Measurements from ENCODE around the gene FKBP5. TPM values are rescaled to one million over a fixed set of nuclear protein-coding genes. Genes with fewer than 3 reads are reported as not detected.

The FKBP5 gene
- total and polyA plus RNA-seq, 9 of the 15 experiments (the other 6 are each of a cell fraction or from before 2014, with no cell fraction given), result 32.7 to 151 (median 75.0) TPM

- H3K4me1 ChIP-seq (replicated peaks in 1 of 2; ENCODE audit: control insufficient read depth in 2 of 2, insufficient read depth in 2 of 2, low read length in 2 of 2), result no peaks in the 10 kb centered on the region
- no peak overlapping the region for H3K9ac ChIP-seq (ENCODE audit: insufficient read depth in 1 of 2, low read depth in 2 of 2, low read length in 2 of 2)
- POLR2A ChIA-PET, result interaction anchor here (0.9 kb wide), 1 partner anchor 13 kb away, joined by 3 read pairs; no protein-coding TSS in a partner anchor
- no peak overlapping the region for H3K4me2 ChIP-seq (ENCODE audit: insufficient read depth, low read length)
- intact Hi-C loops (cut with micrococcal nuclease), result no loop called here
- FAIRE-seq, result no peak
- H3K79me2 ChIP-seq (ENCODE audit: control insufficient read depth, insufficient read depth, low read length), result no peaks in the 10 kb centered on the region
- ATAC-seq, result no peak
- no peaks in the 10 kb centered on the region for H3K27me3 ChIP-seq (ENCODE audit: control insufficient read depth in 2 of 2, insufficient read depth in 2 of 2, low read length in 2 of 2)
- H3K9me1 ChIP-seq (ENCODE audit: control insufficient read depth, insufficient read depth, low read length), result no peaks in the 10 kb centered on the region
- BruUV-seq (replicated peaks), result no TSS peak
- 93% methylated on average over 6 of the region's 6 CpGs for WGBS (ENCODE audit: insufficient coverage, low coverage, missing lambda C conversion rate)
- no peak for DNase-seq (ENCODE audit: extremely low read depth in 1 of 4, low spot score in 3 of 4)
- H3K36me3 ChIP-seq (ENCODE audit: control insufficient read depth, insufficient read depth, low read length), result peaks cover 38% of the 10 kb centered on the region; the same call in 1 of the 3 replicates
- H3K9me3 ChIP-seq (replicated peaks; ENCODE audit: control insufficient read depth, insufficient read depth, low read depth, low read length), result no peaks in the 10 kb centered on the region
- H4K20me1 ChIP-seq (replicated peaks; ENCODE audit: control insufficient read depth, insufficient read depth, low read length), result no peaks in the 10 kb centered on the region
- in situ Hi-C loops (cut with MboI), result no loop called here
- no peak overlapping the region for H3K27ac ChIP-seq (ENCODE audit: extremely low read depth, low read depth, low read length)
- CTCF ChIA-PET (ENCODE audit: low intra/inter-chr PET ratio), result no interaction called here
- H3K4me3 ChIP-seq, result no peak overlapping the region
- H2AFZ ChIP-seq (ENCODE audit: low read depth, low read length), result no peak overlapping the region
- TF ChIP-seq ZNF696 (CRISPR knock-in tag; conservative IDR thresholded peaks at IDR 0.05), result no peak
- TF ChIP-seq, protein P1, sequence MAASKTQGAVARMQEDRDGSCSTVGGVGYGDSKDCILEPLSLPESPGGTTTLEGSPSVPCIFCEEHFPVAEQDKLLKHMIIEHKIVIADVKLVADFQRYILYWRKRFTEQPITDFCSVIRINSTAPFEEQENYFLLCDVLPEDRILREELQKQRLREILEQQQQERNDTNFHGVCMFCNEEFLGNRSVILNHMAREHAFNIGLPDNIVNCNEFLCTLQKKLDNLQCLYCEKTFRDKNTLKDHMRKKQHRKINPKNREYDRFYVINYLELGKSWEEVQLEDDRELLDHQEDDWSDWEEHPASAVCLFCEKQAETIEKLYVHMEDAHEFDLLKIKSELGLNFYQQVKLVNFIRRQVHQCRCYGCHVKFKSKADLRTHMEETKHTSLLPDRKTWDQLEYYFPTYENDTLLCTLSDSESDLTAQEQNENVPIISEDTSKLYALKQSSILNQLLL (CRISPR knock-in tag; IDR thresholded peaks at IDR 0.05; ENCODE audit: borderline replicate concordance), result no peak
- TF ChIP-seq SMARCE1 (IDR thresholded peaks at IDR 0.05), result no peak
- no peak for TF ChIP-seq ARNT (IDR thresholded peaks at IDR 0.05)
- TF ChIP-seq TOE1 (IDR thresholded peaks at IDR 0.05; ENCODE audit: borderline replicate concordance), result no peak
- TF ChIP-seq TOE1 (CRISPR knock-in tag; IDR thresholded peaks at IDR 0.05; ENCODE audit: borderline replicate concordance, low read depth), result no peak
- TF ChIP-seq TAF7 (tag; IDR thresholded peaks at IDR 0.05), result no peak
- TF ChIP-seq ZNF695 (CRISPR knock-in tag; IDR thresholded peaks at IDR 0.05), result no peak
- no peak for TF ChIP-seq E2F1 (CRISPR knock-in tag; IDR thresholded peaks at IDR 0.05)
- TF ChIP-seq ESRRB (CRISPR knock-in tag; IDR thresholded peaks at IDR 0.05; ENCODE audit: borderline replicate concordance), result no peak
- no peak for TF ChIP-seq HNRNPK (IDR thresholded peaks at IDR 0.05; ENCODE audit: low read depth, low read length, poor library complexity, severe bottlenecking)
- TF ChIP-seq, protein P2, sequence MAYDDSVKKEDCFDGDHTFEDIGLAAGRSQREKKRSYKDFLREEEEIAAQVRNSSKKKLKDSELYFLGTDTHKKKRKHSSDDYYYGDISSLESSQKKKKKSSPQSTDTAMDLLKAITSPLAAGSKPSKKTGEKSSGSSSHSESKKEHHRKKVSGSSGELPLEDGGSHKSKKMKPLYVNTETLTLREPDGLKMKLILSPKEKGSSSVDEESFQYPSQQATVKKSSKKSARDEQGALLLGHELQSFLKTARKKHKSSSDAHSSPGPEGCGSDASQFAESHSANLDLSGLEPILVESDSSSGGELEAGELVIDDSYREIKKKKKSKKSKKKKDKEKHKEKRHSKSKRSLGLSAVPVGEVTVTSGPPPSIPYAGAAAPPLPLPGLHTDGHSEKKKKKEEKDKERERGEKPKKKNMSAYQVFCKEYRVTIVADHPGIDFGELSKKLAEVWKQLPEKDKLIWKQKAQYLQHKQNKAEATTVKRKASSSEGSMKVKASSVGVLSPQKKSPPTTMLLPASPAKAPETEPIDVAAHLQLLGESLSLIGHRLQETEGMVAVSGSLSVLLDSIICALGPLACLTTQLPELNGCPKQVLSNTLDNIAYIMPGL (CRISPR knock-in tag; IDR thresholded peaks at IDR 0.05), result no peak
- TF ChIP-seq NR2C1 (IDR thresholded peaks at IDR 0.05), result no peak
- TF ChIP-seq NR2C1 (tag; IDR thresholded peaks at IDR 0.05), result no peak
- TF ChIP-seq, protein P3, sequence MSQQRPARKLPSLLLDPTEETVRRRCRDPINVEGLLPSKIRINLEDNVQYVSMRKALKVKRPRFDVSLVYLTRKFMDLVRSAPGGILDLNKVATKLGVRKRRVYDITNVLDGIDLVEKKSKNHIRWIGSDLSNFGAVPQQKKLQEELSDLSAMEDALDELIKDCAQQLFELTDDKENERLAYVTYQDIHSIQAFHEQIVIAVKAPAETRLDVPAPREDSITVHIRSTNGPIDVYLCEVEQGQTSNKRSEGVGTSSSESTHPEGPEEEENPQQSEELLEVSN (IDR thresholded peaks at IDR 0.05; ENCODE audit: borderline replicate concordance in 1 of 2, extremely low read depth in 1 of 2, insufficient read depth in 1 of 2, insufficient read length in 1 of 2, low read depth in 1 of 2, low read length in 1 of 2, poor library complexity in 1 of 2, severe bottlenecking in 1 of 2), result no peak
- TF ChIP-seq, protein P4, sequence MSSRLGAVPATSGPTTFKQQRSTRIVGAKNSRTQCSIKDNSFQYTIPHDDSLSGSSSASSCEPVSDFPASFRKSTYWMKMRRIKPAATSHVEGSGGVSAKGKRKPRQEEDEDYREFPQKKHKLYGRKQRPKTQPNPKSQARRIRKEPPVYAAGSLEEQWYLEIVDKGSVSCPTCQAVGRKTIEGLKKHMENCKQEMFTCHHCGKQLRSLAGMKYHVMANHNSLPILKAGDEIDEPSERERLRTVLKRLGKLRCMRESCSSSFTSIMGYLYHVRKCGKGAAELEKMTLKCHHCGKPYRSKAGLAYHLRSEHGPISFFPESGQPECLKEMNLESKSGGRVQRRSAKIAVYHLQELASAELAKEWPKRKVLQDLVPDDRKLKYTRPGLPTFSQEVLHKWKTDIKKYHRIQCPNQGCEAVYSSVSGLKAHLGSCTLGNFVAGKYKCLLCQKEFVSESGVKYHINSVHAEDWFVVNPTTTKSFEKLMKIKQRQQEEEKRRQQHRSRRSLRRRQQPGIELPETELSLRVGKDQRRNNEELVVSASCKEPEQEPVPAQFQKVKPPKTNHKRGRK (tag; IDR thresholded peaks at IDR 0.05), result no peak
Observed at GRCh38 chr6:35605600-35605999, 83.1 kb downstream of the FKBP5 start.
